Adrenal gland (tissue), 12 donors: ENCODE results near the gene MFSD11. TPM values are rescaled to one million over a fixed set of nuclear protein-coding genes. Genes with fewer than 3 reads are reported as not detected.
"Not testable (repeated sequence)": the region's sequence is repeated elsewhere in the genome, so short reads cannot be mapped to it uniquely, and the experiment has no call there.

Experiments
- DNase-seq, 7 donors: peaks; one replicate each; pipeline ENCODE4 v3.0.0-alpha.2; 2019 to 2020
- H3K27ac ChIP-seq, 5 donors: fragments of 200-600 bp; sonication (generic) in 4 of 5; 1 replicate in 3 of 5; 2 replicates in 2 of 5; pipeline versions ENCODE4 v1.5.1 to v1.8.0; 2016 to 2020; ENCODE audit warnings: mild to moderate bottlenecking in 1 of 5
- H3K27me3 ChIP-seq: fragments of 200-600 bp; 2 replicates; pipeline ENCODE4 v1.8.0; 2021
- H3K36me3 ChIP-seq, 2 donors: fragments of 200-600 bp; replicated peaks in 1 of 2; 1 replicate in 1 of 2; 2 replicates in 1 of 2; pipeline versions ENCODE4 v1.5.1 to v1.8.0; 2018 to 2022
- H3K4me1 ChIP-seq, 2 donors: fragments of 200-600 bp; replicated peaks in 1 of 2; 1 replicate in 1 of 2; 2 replicates in 1 of 2; pipeline versions ENCODE4 v1.5.1 to v1.8.0; 2018 to 2021
- H3K4me3 ChIP-seq, 4 donors: fragments of 200-600 bp; sonication (generic) in 3 of 4; one replicate each; pipeline ENCODE4 v1.5.1; 2016 to 2018
- H3K9me3 ChIP-seq, 3 donors: fragments of 200-600 bp; sonication (generic) in 1 of 3; replicated peaks in 1 of 3; 1 replicate in 2 of 3; 2 replicates in 1 of 3; pipeline versions ENCODE4 v1.5.1 to v1.8.0; 2016 to 2021
- POLR2A ChIP-seq, 2 donors: fragments of 450-650 bp; IDR thresholded peaks; one replicate each; pipeline ENCODE4 v1.6.1; 2017; ENCODE audit warnings: antibody characterized with exemption in 2 of 2, mild to moderate bottlenecking in 2 of 2, moderate library complexity in 1 of 2
- WGBS, 4 donors: extraction: QIAGEN DNeasy Blood & Tissue Kit in 2 of 4; methylation state at CpG; one replicate each; pipeline versions ENCODE4 v1.1.5 to v1.1.7; 2013 to 2017; 5-methylcytosine and 5-hydroxymethylcytosine counted together
- intact Hi-C, 2 donors: fragments of 100-400 bp; cut with DNase I; formaldehyde crosslinking; loops; one replicate each; pipeline versions ENCODE4 v1.14.1 to v1.15.0; 2022 to 2023
- polyA plus RNA-seq, 3 donors: library from polyadenylated mRNA; stranded (reverse); fragments of 200-250 nt in 2 of 3; fragments of 350-450 nt in 1 of 3; fragmentation: Illumina TruSeq in 1 of 3; extraction: RNeasy Lipid Tissue Mini Kit (QIAGEN cat#74804) in 1 of 3; gene quantifications; one replicate each; pipeline ENCODE4 v1.2.3, GENCODE V29; 2013 to 2014
- total RNA-seq, 9 donors: library from RNA; depleted of rRNA in 4 of 9; stranded (reverse); fragments of >200 nt in 4 of 9; fragments of 120-200 nt in 1 of 9; fragmentation: NEBNext Ultra II Directional in 1 of 9; extraction: Animal tissue kit (Norgen Biotek cat#: 25700) in 1 of 9; gene quantifications; one replicate each; pipeline versions ENCODE4 v1.1.0 to v1.2.4, GENCODE V29; 2013 to 2023
- TF ChIP-seq, protein P1 (sequence below), 6 experiments: fragments of 450-650 bp in 4 of 6; fragments of 200-600 bp in 2 of 6; sonication (generic) in 1 of 6; IDR thresholded peaks; 1 replicate in 5 of 6; 2 replicates in 1 of 6; pipeline versions ENCODE4 v1.5.1 to v1.8.0; 2016 to 2021; ENCODE audit warnings: antibody characterized with exemption in 6 of 6, mild to moderate bottlenecking in 2 of 6, moderate library complexity in 1 of 6
- donor health status: healthy with polysubstance abuse.
- donor health status: Bipolar disorder and iron deficiency.
- donor health status: DM: yes; HTN: yes; CAD: no.
- donor health status: DM: no; HTN: no; CAD: no.
- donor health status: DM: no; HTN: no; CAD: no.
- donor health status: DM: yes; HTN: yes; CAD: no.

The MFSD11 gene
- total and polyA plus RNA-seq, 12 donors: 9.4 to 50.0 (median 29.9) TPM

DNA sequence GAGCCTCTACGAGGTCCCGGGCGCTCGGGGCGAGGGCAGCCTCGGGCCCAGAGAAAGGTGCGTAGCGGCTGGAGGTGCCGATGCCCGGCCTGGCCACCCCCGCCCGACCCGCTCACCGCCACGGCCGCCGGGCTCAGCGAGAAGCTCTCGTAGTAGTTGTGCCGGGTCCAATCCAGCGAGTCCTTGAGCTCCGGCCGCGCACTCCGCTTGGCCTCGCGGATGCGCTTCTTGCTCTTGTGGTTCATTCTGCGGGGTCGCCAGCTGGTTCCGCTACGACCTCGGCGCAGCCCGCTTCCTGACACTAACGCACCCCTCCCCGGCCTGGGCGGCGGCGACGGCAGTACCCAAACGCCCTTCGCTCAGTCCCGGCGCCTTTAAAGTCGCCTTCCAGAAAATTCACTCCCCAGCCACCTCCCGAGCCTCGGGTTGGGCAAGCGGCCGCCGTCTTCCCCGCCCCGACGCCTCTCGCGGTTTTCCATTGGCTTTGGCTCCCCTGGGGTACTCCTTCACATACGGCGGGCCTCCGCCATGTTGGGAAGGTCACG, 11.6 kb upstream of the MFSD11 start, which contains the start of gene JMJD6:
Gene JMJD6, minus strand, starts transcription at position 376 of the 545 bp plus-strand sequence. Its CDS starts 131 bp downstream, at position 245.
- 0 to 1% (median 0%) methylated on average over 13 to 60 of the region's 60 CpGs; no CpG with 5 or more reads in 1 of the 4 donors for WGBS, 4 donors
- DNase-seq: peak; percentile 97 to 98 (median 98)
- peaks cover 0 to 48% of the 10 kb centered on the region in 2 donors for H3K36me3 ChIP-seq

GRCh38 chr17:76726776-76727718, 10.9 kb upstream of the MFSD11 start, which contains the start of gene METTL23:
Gene METTL23, plus strand, starts transcription at chr17:76726839. Its CDS starts 2,872 bp downstream, at chr17:76729711.
- intact Hi-C loops: no loop called here

More for the DNA sequence above, 11.6 kb upstream of the MFSD11 start, which contains the start of gene JMJD6:
- Histone ChIP-seq H3K9me3 (no peaks in the 10 kb centered on the region), H3K4me3 (peak within 1 kb of the TSS; percentile 87 to 98 (median 92)), H3K27me3 (no peaks in the 10 kb centered on the region), H3K4me1 (peaks cover 15 to 59% of the 10 kb centered on the region in 2 donors), H3K27ac (peak within 1 kb of the TSS; percentile 94 to 100 (median 100))
- intact Hi-C loops: no loop called here
- TF ChIP-seq, protein P1, sequence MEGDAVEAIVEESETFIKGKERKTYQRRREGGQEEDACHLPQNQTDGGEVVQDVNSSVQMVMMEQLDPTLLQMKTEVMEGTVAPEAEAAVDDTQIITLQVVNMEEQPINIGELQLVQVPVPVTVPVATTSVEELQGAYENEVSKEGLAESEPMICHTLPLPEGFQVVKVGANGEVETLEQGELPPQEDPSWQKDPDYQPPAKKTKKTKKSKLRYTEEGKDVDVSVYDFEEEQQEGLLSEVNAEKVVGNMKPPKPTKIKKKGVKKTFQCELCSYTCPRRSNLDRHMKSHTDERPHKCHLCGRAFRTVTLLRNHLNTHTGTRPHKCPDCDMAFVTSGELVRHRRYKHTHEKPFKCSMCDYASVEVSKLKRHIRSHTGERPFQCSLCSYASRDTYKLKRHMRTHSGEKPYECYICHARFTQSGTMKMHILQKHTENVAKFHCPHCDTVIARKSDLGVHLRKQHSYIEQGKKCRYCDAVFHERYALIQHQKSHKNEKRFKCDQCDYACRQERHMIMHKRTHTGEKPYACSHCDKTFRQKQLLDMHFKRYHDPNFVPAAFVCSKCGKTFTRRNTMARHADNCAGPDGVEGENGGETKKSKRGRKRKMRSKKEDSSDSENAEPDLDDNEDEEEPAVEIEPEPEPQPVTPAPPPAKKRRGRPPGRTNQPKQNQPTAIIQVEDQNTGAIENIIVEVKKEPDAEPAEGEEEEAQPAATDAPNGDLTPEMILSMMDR (IDR thresholded peaks at IDR 0.05): no peak
- TF ChIP-seq POLR2A (IDR thresholded peaks at IDR 0.05): peak; percentile 94 to 98

DNA sequence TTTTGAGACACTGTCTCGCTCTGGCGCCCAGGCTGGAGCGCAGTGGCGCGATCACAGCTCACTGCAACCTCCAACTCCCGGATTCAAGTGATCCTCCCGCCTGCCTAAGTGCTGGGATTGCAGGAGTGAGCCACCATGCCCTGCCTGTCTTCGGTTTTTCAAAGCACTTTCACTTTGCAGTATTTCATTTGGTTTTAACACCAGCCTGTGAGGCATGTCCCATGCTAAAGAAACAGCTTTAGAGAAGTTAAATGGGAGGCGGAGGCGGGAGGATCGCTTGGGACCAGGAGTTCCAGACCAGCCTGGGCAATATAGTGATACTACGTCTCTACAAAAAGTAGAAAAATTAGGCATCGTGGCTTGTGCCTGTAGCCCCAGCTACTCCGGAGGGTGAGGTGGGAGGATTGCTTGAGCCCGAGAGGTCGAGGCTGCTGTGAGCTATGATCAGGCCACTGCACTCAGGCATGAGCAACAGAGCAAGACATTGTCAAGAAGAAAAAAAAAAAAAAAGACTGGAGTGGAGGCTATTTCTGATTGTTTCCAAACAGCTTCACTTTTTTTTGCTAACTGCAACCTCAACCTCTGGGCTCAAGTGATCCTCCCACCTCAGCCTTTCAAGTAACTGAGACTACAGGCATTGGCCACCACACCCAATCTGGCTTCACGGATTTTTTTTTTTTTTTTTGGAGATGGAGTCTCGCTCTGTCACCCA, 10.0 kb upstream of the MFSD11 start:
- H3K4me3 ChIP-seq: peak overlapping the region in 2 of 4 donors; percentile 88 to 95
- WGBS, 4 donors: 36 to 45% (median 39%) methylated on average over 17 to 18 of the region's 18 CpGs
- intact Hi-C loops: no loop called here
- peak overlapping the region; percentile 92 to 100 (median 100) for H3K27ac ChIP-seq
- H3K36me3 ChIP-seq: peaks cover 0 to 49% of the 10 kb centered on the region in 2 donors
- no peaks in the 10 kb centered on the region for H3K9me3 ChIP-seq
- H3K4me1 ChIP-seq: peaks cover 9 to 61% of the 10 kb centered on the region in 2 donors
- H3K27me3 ChIP-seq: no peaks in the 10 kb centered on the region
- peak in 1 of 2 donors; percentile 33 for TF ChIP-seq POLR2A (IDR thresholded peaks at IDR 0.05)
- TF ChIP-seq, protein P1 (IDR thresholded peaks at IDR 0.05): no peak
- peak in 4 of 7 donors; percentile 37 to 70 (median 52) for DNase-seq

More at GRCh38 chr17:76726776-76727718, 10.9 kb upstream of the MFSD11 start, which contains the start of gene METTL23:
- peak within 1 kb of the TSS; percentile 87 to 98 (median 92) for H3K4me3 ChIP-seq
- H3K36me3 ChIP-seq: peaks cover 0 to 47% of the 10 kb centered on the region in 2 donors
- H3K9me3 ChIP-seq: no peaks in the 10 kb centered on the region
- 1 to 2% (median 1%) methylated on average over 17 to 71 of the region's 71 CpGs for whole genome bisulfite sequencing, 4 donors
- no peak for TF ChIP-seq POLR2A (IDR thresholded peaks at IDR 0.05)
- TF ChIP-seq, protein P1 (IDR thresholded peaks at IDR 0.05): peak; percentile 26 to 76 (median 65)
- no peaks in the 10 kb centered on the region for H3K27me3 ChIP-seq
- DNase-seq: peak; percentile 84 to 92 (median 88)
- peak within 1 kb of the TSS; percentile 94 to 100 (median 100) for H3K27ac ChIP-seq
- H3K4me1 ChIP-seq: peaks cover 9 to 58% of the 10 kb centered on the region in 2 donors

DNA sequence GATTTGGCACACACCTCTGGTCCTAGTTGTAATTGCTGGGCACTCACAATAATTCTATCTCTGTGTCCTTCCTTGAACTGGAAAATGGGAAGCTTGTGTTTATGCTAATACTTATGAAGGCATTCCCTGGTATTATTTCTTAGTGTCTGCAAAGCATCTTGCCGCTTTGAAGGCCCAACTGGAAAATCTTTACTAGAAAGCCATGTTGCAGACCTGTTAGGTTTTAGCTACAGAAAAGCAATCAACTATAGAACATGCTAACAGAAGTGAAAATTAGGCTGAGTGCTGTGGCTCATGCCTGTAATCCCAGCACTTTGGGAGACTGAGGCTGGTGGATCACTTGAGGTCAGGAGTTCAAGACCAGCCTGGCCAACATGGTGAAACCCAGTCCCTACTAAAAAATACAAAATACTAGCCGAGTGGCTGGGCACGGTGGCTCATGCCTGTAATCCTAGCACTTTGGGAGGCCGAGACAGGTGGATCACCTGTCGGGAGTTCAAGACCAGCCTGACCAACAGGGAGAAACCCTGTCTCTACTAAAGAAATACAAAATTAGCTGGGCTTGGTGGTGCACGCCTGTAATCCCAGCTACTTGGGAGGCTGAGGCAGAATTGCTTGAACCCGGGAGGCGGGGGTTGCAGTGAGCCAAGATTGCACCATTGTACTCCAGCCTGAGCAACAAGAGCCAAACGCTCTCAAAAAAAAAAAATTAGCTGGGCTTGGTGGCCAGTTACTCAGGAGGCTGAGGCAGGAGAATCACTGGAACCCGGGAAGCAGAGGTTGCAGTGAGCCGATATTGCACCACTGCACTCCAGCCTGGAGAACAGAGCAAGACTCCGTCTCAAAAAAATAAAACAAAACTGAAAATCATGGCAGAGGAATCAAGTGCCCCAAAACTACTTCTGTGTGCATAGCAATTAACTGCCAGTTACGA, 5.9 kb upstream of the MFSD11 start:
- WGBS, 4 donors: 84 to 89% (median 88%) methylated on average over 13 of the region's 13 CpGs
- intact Hi-C loops, H3K27me3 ChIP-seq, DNase-seq, H3K9me3 ChIP-seq, H3K4me3 ChIP-seq: not testable (repeated sequence)
- H3K4me1 ChIP-seq: peaks cover 26 to 71% of the 10 kb centered on the region in 2 donors
- peak overlapping the region in 1 of 5 donors; percentile 18 for H3K27ac ChIP-seq
- H3K36me3 ChIP-seq: peaks cover 0 to 58% of the 10 kb centered on the region in 2 donors
